ENCODE data around the gene PRKCSH.
"Not testable (repeated sequence)": the region's sequence is repeated elsewhere in the genome, so short reads cannot be mapped to it uniquely, and the experiment has no call there.

The PRKCSH gene

DNA sequence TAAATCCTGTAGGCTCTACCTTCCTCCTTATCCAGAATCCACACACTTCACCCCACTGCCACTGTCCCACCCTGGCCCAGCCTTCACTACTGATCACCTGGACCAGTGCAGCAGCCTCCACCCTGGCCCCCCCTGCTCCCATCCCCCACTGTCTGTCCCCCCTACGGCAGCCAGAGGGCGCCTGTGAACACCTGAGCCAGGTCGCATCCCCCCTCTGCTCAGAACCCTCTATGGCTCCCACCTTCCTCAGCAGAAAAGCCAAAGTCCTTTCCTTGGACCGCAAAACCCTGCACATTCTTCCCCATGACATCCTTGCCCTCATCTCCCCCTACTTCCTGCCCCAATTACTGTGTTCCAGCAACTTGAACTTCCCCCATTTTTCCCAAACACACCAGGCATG, 24.8 kb downstream of the PRKCSH start:
- Histone ChIP-seq H3K27me3 (ENCODE audit: insufficient read depth, low read length) (no peaks in the 10 kb centered on the region), H2AFZ (ENCODE audit: low read depth, low read length) (no peak overlapping the region), H3K9me3 (ENCODE audit: low read length) (no peaks in the 10 kb centered on the region), H3K36me3 (ENCODE audit: insufficient read depth, low read length) (peaks cover 59% of the 10 kb centered on the region), H3K4me3 (ENCODE audit: low read length) (no peak overlapping the region), H3K4me1 (ENCODE audit: insufficient read depth, low read length) (no peaks in the 10 kb centered on the region)

DNA sequence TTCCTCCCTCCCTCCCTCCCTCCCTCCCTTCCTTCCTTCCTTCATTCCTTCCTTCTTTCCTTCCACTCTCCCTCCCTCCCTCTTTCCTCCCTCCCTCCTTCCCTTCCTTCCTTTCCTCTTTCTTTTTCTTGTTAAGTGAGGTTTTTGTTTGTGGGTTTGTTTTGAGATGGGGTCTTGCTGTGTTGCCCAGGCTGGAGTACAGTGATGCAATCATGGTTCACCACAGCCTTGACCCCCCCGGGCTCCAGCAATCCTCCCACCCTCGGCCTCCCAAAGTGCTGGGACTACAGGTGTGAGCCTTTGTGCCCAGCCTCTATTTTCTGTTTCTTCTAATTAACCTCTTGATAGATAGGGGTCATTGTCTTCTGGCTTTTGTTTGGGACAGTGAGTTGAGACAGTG, 26.0 kb downstream of the PRKCSH start:
- H3K4me1 ChIP-seq (ENCODE audit: insufficient read depth, low read length) = no peaks in the 10 kb centered on the region
- no peaks in the 10 kb centered on the region for H3K27me3 ChIP-seq (ENCODE audit: insufficient read depth, low read length)
- H3K4me3 ChIP-seq (ENCODE audit: low read length) = no peak overlapping the region
- no peaks in the 10 kb centered on the region for H3K9me3 ChIP-seq (ENCODE audit: low read length)
- H3K36me3 ChIP-seq (ENCODE audit: insufficient read depth, low read length) = peaks cover 59% of the 10 kb centered on the region
- no peak overlapping the region for H2AFZ ChIP-seq (ENCODE audit: low read depth, low read length)

DNA sequence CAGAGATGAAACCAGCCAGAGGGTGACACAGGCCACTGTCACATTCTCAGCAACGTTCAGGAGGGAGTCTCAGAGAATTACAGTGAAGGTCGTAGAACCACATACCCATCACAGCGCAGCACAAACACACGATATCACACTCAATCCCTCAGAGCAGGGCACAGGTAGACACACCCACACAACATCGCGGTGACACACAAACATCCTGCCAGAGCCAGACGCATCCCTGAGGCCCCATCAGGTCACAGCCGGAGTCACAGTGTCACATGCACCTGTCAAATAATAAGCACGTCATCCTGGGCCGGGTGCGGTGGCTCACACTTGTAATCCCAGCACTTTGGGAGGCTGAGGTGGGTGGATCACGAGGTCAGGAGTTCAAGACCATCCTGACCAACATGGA, 28.0 kb downstream of the PRKCSH start:
- Histone ChIP-seq H3K4me3 (ENCODE audit: low read length) (no peak overlapping the region), H2AFZ (ENCODE audit: low read depth, low read length) (no peak overlapping the region), H3K9me3 (ENCODE audit: low read length) (no peaks in the 10 kb centered on the region), H3K36me3 (ENCODE audit: insufficient read depth, low read length) (peaks cover 52% of the 10 kb centered on the region), H3K4me1 (ENCODE audit: insufficient read depth, low read length) (no peaks in the 10 kb centered on the region), H3K27me3 (ENCODE audit: insufficient read depth, low read length) (no peaks in the 10 kb centered on the region)

DNA sequence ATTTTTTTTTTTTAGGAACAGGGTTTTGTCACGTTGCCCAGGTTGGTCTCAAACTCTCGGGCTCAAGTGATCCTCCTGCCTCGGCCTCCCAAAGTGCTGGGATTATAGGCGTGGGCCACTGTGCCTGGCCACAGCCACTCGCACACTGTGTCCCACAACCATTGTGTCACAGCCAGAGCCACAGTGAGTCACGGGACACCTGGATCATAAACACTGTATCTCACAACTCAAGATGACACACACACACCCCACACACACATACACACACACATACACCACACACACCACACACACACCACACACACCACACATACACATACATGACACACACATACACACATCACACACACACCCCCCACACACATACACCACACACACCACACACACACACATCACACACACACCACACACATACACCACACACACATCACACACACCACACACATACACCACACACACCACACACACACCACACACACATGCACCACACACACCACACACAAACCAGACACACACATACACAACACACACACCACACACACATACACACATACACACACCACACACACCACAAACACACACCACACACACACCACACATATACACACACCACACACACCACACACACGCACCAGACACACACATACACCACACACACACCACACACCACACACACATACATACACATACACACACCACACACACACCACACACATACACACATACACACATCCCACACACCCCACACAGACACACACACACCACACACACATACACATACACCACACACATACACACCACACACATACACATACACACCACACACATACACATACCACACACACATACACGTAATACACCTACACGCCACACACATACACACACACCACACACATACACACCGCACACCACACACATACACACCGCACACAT, 29.2 kb downstream of the PRKCSH start:
- H3K36me3 ChIP-seq (ENCODE audit: insufficient read depth, low read length) = peaks cover 47% of the 10 kb centered on the region
- no peaks in the 10 kb centered on the region for H3K27me3 ChIP-seq (ENCODE audit: insufficient read depth, low read length)
- H3K4me1 ChIP-seq (ENCODE audit: insufficient read depth, low read length) = no peaks in the 10 kb centered on the region
- H2AFZ ChIP-seq (ENCODE audit: low read depth, low read length) = no peak overlapping the region
- H3K4me3 ChIP-seq (ENCODE audit: low read length) = no peak overlapping the region
- H3K9me3 ChIP-seq (ENCODE audit: low read length) = no peaks in the 10 kb centered on the region

GRCh38 chr19:11465600-11465999, 30.2 kb downstream of the PRKCSH start:
- H3K4me3 ChIP-seq (ENCODE audit: low read length) = no peak overlapping the region
- H2AFZ ChIP-seq (ENCODE audit: low read depth, low read length) = no peak overlapping the region
- peaks cover 42% of the 10 kb centered on the region for H3K36me3 ChIP-seq (ENCODE audit: insufficient read depth, low read length)
- no peaks in the 10 kb centered on the region for H3K9me3 ChIP-seq (ENCODE audit: low read length)
- H3K4me1 ChIP-seq (ENCODE audit: insufficient read depth, low read length) = no peaks in the 10 kb centered on the region
- no peaks in the 10 kb centered on the region for H3K27me3 ChIP-seq (ENCODE audit: insufficient read depth, low read length)

GRCh38 chr19:11468266-11468845, 32.9 kb downstream of the PRKCSH start:
- H3K36me3 ChIP-seq (ENCODE audit: insufficient read depth, low read length) = peaks cover 47% of the 10 kb centered on the region
- not testable (repeated sequence) for H3K27me3 ChIP-seq (ENCODE audit: insufficient read depth, low read length); H3K4me1 ChIP-seq (ENCODE audit: insufficient read depth, low read length); H2AFZ ChIP-seq (ENCODE audit: low read depth, low read length); H3K4me3 ChIP-seq (ENCODE audit: low read length); H3K9me3 ChIP-seq (ENCODE audit: low read length)

DNA sequence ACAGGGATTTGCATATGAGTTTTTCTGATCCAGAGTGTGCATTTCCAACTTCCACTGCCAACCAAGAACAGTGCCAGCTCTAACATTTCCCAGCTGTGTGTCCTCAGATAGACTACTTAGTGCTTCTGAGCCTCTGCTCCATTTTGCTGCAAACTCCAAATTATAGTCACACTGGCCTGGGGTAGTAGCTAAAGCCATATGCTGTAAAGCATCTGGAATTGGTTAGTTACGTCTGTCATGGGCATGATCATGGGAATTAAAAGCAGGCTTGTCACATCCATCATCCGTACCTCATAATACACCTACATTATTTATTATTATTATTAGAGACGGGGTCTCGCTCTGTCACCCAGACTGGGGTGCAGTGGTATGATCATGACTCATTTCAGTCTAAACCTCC, 38.3 kb downstream of the PRKCSH start:
- H3K4me1 ChIP-seq (ENCODE audit: insufficient read depth, low read length) = peaks cover 2% of the 10 kb centered on the region
- H3K9me3 ChIP-seq (ENCODE audit: low read length) = no peaks in the 10 kb centered on the region
- no peak overlapping the region for H2AFZ ChIP-seq (ENCODE audit: low read depth, low read length)
- no peak overlapping the region for H3K4me3 ChIP-seq (ENCODE audit: low read length)
- peaks cover 60% of the 10 kb centered on the region for H3K36me3 ChIP-seq (ENCODE audit: insufficient read depth, low read length)
- no peaks in the 10 kb centered on the region for H3K27me3 ChIP-seq (ENCODE audit: insufficient read depth, low read length)

- H3K9me3 ChIP-seq (ENCODE audit: low read length); H3K27me3 ChIP-seq (ENCODE audit: insufficient read depth, low read length); H3K4me1 ChIP-seq (ENCODE audit: insufficient read depth, low read length); H2AFZ ChIP-seq (ENCODE audit: low read depth, low read length); H3K4me3 ChIP-seq (ENCODE audit: low read length): not testable (repeated sequence)
- peaks cover 56% of the 10 kb centered on the region for H3K36me3 ChIP-seq (ENCODE audit: insufficient read depth, low read length)
These were observed 39.9 kb downstream of the PRKCSH start for GRCh38 chr19:11475343-11475742.

DNA sequence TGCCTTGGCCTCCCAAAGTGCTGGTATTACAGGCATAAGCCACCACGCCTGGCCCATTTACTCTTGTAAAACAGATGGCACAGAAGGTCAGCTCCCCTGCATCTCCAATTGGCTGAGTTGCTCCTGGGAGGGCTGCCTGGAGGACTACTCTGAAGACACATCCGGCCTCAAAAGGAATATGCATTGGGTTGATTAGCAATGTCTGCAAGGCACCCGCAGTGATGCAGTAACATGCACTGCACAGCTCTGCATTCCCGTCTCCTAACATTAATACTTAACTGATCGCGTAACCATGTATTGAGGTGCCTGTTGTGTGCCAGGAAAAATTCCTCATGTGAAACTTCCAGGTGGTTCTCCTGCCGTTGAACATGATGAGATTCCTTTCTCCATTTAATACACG, 40.4 kb downstream of the PRKCSH start:
- no peak overlapping the region for H2AFZ ChIP-seq (ENCODE audit: low read depth, low read length)
- peaks cover 53% of the 10 kb centered on the region for H3K36me3 ChIP-seq (ENCODE audit: insufficient read depth, low read length)
- H3K4me1 ChIP-seq (ENCODE audit: insufficient read depth, low read length) = peaks cover 8% of the 10 kb centered on the region
- H3K27me3 ChIP-seq (ENCODE audit: insufficient read depth, low read length) = no peaks in the 10 kb centered on the region
- H3K9me3 ChIP-seq (ENCODE audit: low read length) = no peaks in the 10 kb centered on the region
- H3K4me3 ChIP-seq (ENCODE audit: low read length) = no peak overlapping the region

DNA sequence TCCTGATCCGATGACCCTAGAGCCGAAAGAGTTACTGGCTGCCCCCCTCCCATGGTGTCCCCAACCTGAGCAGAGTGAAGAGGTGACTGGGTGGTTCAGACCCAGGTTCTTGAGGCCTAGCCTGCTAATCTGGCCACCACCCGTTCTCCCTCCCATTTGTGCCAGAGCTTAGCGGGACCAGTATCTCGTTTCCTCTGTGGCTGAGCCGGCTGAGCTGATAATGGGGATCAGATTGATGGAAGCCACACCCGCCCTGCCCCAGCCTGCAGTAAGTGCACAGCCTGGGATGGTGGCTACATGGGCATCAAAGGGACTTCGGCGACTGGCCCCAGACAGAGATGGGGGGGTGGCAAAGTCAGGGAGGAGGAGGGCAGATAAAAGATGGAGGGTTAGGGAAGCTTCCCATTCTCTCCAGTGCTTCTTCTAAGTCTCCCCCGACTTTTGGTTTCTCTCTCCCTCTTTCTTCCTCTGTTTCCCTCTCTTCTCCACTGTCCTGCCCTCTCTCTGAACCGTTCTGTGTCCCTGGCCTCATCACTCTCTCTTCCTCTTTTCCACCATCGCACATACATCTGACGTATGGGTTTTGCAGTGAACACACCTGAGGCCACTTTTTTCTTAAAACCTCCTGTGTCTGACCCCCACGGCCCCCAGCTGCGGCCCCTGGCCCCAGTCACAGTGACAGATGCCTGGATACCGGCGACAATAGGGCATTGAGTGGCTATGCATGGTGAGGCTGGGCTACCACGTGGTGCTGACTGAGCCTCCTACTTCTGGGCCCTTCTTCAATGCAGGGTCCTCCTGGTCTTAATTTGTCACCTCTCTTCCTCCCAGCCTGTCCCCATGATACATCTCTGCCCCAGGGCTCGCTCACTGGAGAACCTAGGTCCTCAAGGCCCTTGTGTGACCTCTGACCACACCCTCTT, 43.0 kb downstream of the PRKCSH start:
- H3K4me3 ChIP-seq (ENCODE audit: low read length) = peak overlapping the region; percentile 86

DNA sequence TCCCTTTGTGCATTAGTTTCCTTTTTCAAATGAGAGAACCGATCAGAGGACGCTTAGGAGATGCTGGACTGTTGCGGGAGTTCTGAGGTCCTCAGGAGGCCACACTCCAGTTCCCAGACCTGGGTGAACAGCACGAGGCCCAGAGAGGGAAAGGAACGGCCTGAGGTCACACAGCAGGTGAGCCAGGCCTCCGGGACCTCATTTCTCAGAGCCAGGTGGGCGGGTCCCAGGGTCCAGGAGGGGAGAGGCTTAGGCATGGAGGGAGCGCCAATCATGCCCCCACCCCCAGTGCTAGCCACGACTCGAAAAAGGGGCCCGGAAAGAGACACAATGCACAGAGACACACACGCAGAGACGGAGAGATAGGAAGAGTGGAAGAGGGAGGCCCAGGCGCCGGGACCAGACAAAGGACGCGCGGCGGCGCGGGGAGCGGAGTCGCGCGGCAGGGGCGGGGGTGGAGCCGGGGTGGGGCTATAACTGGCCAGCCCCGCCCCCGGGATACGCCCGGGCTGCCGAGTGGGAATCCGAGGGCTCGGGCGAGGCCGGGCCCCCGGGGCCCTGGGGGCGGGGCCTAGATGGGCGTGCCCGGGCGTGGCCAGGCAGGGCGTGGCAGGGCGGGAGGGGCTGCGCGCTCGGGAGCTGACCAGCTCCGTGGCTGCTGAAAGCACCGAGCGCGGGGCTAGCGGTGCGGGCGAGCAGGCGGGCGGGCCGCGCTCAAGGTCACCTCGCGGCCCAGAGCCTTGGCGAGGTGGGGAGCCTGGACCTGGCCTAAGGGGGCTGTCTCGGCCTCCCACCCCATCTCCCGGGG, 43.9 kb downstream of the PRKCSH start:
- H3K4me3 ChIP-seq (ENCODE audit: low read length) = peak overlapping the region; percentile 86
- no peaks in the 10 kb centered on the region for H3K27me3 ChIP-seq (ENCODE audit: insufficient read depth, low read length)
- H2AFZ ChIP-seq (ENCODE audit: low read depth, low read length) = no peak overlapping the region
- H3K9me3 ChIP-seq (ENCODE audit: low read length) = no peaks in the 10 kb centered on the region
- H3K36me3 ChIP-seq (ENCODE audit: insufficient read depth, low read length) = peaks cover 40% of the 10 kb centered on the region
- H3K4me1 ChIP-seq (ENCODE audit: insufficient read depth, low read length) = peaks cover 8% of the 10 kb centered on the region

More for the DNA sequence above, 43.0 kb downstream of the PRKCSH start:
- Histone ChIP-seq H3K36me3 (ENCODE audit: insufficient read depth, low read length) (peaks cover 39% of the 10 kb centered on the region), H3K4me1 (ENCODE audit: insufficient read depth, low read length) (peaks cover 8% of the 10 kb centered on the region), H2AFZ (ENCODE audit: low read depth, low read length) (no peak overlapping the region), H3K27me3 (ENCODE audit: insufficient read depth, low read length) (no peaks in the 10 kb centered on the region), H3K9me3 (ENCODE audit: low read length) (no peaks in the 10 kb centered on the region)

DNA sequence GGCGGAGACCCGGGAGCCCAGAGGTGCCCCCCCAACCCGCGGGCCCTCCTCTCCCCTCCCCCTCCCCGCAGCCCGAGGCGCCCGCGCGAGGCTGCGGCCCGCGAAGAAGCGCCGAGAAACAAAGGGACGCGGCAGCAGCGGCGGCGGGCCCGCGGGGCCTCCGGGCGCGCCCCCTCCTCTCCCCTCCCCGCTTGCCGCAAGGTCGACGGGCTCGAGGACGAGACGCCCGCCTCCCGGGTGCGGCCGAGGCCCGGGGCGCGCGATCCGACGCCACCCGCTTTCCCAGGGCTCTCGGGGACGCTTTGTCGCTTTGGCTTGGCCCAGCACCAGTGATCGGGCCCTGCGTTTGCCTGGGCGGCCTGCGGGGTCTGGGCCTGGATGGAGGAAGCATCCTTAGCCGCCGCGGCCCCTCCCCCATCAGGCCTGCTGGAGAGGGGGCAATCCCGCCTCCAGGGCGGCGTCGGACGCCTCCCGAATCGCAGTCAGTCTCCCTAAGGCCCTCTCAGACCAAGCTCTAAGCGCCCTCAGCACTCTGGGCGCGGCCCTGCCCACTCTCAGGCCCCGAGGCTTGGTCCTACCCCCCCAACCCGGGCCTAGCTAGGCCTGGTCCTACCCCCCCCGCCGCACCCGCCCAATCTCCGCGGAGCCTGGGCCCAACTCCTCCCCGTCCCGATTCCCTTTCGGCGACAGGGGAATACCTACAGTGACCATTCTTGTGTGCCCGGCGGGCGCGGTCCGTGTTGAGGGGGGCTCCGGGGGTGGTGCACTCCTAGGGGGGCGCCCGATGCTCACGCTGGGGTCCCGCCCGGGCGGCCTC, 44.7 kb downstream of the PRKCSH start:
- no peaks in the 10 kb centered on the region for H3K9me3 ChIP-seq (ENCODE audit: low read length)
- H3K4me1 ChIP-seq (ENCODE audit: insufficient read depth, low read length) = peaks cover 8% of the 10 kb centered on the region
- H2AFZ ChIP-seq (ENCODE audit: low read depth, low read length) = no peak overlapping the region
- H3K36me3 ChIP-seq (ENCODE audit: insufficient read depth, low read length) = peaks cover 39% of the 10 kb centered on the region
- H3K4me3 ChIP-seq (ENCODE audit: low read length) = peak overlapping the region; percentile 86
- no peaks in the 10 kb centered on the region for H3K27me3 ChIP-seq (ENCODE audit: insufficient read depth, low read length)
